HG02981 (cell line): ENCODE measurements around the gene DIPK1C.

ENCODE experiments used
- ATAC-seq: cut with Tn5 transposase; IDR thresholded peaks from one replicate; pipeline ENCODE4 v1.9.1; 2021; ENCODE audit warnings: mild to moderate bottlenecking, moderate library complexity; ENCODE audit not compliant: unreplicated experiment

The DIPK1C gene

GRCh38 chr18:74486119-74486849 is 29.2 kb upstream of the DIPK1C start:
- ATAC-seq, result no peak

- ATAC-seq, result no peak
Measured at GRCh38 chr18:74482697-74483096, 25.6 kb upstream of the DIPK1C start.

DNA sequence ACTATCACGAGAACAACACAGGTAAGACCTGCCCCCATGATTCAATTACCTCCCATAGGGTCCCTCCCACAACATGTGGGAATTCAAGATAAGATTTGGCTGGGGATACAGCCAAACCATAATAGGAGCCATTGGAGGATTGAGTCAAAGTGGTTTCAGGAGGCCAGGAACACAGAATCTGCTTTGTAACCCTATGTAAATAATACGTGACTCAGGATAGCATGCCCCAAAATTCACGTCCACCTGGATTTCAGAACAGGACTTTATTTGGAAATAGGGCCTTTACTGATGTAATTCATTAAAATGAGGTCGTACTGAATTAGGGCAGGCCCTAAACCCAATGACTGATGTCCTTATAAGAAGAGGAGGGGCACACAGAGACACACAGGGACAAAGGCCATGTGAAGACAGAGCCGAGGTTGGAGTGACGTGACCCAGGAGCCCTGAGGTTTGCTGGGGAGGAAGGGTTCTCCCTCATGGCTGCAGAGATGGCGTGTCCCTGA is 23.1 kb upstream of the DIPK1C start:
- ATAC-seq, result no peak

DNA sequence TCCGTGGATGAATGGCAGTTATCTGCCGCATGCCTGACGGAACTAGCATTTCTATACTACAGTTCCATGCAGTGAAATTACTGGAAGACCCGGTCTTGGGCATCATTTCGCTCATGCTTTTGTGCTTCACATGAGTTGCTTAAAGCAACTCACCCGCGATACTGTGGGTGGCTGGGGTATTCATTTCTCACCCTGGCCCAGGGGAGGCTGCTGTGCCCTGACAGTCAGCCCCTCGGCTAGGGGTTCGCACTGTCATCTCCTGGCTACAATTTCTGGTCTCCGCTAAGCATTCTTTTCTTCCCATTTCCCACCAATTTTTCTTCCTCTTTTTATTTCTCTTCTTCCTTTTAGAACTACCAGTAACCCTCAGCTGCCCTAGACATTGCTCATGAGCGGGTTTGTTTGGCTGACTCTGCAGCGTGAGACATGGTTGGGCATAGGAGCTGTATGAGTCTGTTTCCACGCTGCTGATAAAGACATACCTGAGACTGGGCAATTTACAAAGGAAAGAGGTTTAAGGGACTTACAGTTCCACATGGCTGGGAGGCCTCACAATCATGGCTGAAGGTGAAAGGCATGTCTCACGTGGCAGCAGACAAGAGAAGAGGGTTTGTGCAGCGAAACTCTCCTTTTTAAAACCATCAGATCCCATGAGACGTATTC is 22.5 kb upstream of the DIPK1C start:
- no peak for ATAC-seq

DNA sequence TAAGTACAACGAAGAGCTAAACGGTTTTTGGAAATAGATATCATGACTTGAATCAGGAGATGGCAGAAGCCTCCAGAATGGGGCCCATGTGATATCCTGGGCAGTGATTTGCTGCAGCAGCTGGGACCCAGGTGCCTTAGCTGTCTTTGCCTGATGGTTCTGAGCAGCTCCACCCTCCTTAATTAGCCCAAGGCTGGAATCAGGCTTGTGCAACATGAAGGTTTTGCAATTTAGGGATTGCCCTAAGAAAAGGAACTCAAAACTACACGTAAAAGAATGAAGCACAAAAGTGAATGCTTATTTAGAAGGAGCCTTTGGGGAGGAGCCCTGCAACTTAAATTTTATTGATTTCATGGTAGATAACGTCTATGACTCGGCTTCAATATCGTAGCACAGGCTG is 21.8 kb upstream of the DIPK1C start:
- no peak for ATAC-seq

DNA sequence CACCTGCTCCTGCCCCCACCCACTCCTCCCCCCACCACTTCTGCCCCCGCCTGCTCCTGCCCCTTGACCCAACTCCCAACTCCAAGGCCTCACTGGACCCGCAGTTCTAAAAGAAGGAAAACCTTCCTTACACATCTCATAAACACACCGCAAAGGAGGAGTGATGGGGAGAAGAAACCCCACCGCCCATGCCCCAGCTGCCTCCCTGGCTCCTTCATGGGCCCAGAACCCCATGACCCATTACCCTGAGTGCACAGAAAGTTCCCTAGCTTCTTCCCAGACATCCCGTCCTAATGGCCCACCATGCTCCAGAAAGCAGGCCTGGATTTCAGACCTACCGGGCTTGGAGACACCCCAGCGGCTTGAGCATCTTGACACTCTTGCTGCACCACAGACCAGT is 21.2 kb upstream of the DIPK1C start:
- no peak for ATAC-seq

DNA sequence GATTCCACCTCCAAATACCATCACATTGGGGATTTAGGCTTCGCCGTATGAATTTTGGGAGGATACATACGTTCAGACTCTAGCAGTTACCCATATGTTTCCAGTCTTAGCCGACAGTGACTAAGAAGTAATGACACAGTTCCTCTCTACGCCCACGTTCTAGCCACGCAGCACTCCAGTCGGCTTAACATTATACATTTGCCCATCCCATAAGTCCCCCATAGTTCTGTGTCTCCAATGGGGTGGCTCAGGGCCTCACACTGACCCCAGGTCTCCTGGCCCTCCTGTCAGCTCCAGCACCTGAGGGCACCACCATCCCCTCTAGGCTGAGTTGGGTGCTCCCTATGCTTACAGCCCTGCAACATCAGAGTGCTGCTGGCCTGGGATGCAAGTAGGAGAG is 20.7 kb upstream of the DIPK1C start:
- ATAC-seq, result no peak

GRCh38 chr18:74476140-74476539 is 19.0 kb upstream of the DIPK1C start:
- no peak for ATAC-seq

- ATAC-seq, result no peak
Measured at GRCh38 chr18:74473976-74474640, 17.0 kb upstream of the DIPK1C start.

DNA sequence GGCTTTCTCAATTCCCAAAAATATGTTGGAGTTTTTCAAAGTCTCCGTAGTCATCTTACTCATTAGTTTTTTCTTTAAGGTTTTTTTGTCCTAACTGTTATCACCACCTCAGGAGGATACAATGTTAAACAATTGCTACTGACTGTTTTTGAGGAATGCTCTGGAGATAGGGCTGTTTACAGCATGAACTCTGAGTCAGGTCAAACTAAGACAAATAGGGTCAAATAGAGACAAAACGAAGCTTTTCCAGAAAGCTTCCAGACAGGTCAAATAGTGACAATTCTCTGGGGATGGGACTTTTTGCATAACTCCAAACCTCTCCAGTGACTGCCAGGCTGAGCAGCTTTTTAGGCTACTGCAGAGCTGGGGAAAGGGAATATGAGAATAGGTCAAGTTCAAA is 15.2 kb upstream of the DIPK1C start:
- no peak for ATAC-seq

DNA sequence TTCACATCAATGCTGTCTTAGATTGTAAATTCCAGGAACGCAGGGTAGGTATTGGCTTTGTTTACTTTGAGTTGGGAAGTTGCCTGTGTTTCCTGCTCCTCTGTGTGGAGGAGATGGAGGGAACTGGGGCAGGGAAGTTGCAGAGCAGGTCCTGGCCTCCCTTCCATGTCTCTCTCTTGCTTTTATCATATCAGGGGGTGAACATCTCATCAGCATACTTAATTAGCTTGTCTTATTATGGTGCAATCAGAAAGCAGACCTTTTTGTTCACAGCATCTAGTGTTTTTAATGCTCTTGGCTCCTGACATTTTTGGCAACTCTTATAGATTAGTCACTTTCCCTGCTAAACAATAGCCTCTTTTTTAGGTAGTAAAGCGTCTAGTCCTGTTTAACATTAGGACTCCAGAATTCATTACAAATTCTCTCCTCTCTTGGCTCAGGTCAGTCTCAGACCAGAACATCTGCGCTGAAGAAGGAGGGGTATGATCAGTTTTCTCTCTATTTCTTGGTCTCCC is 11.5 kb upstream of the DIPK1C start:
- no peak for ATAC-seq

DNA sequence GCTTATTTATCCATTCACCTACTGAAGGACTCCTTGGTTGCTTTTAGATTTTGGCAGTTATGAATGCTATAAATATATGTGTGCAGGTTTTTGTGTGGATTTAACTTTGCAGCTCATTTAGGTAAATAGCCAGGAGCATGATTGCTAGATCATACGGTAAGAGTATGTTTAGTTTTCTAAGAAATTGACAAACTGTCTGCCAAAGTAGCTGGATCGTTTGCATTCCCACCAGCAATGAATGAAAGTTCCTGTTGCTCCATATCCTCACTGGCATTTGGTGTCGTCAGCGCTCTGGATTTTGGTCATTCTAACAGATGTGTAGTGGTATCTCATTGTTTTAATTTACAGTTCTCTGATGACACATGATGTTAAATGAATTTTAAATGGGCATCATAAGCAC is 8.7 kb upstream of the DIPK1C start:
- ATAC-seq, result no peak

DNA sequence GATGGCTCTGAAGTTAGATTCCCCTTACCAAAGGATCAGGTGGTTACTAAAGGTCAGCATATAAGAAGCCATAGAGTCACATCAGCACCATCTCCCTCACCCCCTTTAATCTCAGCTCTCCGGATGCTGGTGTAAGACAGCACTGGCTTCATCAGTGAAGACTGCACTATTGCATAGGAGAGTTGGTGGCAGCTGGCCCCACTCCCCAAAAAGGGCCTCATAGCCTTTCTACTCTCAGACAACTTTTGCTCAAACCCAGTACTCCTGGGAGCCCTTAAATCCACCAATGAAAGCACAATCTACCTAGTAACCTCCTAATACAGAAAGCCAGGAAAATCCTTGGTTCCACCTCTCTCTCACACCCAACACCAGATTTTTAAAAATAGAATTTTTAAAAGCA is 6.9 kb upstream of the DIPK1C start:
- no peak for ATAC-seq

GRCh38 chr18:74463254-74463653 is 6.1 kb upstream of the DIPK1C start:
- no peak for ATAC-seq

DNA sequence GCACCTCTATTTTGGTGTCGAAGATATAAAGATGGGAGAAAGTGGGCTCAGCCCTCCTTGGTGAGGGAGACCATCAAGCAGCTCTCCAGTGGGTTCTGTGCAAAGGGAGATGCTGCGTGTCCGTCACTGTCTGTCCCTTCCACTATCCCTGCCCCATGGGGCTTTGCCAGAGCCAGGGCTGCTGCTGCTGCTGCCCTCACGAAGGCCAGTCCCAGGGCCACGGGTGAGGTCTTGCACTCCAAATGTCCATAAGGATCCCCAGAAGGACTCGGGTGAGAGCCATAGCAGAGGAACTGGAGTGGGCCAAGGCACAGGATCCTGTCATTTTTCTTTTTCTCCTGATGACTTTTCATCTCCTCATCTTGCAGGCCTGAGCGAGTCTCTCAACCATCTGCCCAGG is 3.7 kb upstream of the DIPK1C start:
- ATAC-seq, result no peak

DNA sequence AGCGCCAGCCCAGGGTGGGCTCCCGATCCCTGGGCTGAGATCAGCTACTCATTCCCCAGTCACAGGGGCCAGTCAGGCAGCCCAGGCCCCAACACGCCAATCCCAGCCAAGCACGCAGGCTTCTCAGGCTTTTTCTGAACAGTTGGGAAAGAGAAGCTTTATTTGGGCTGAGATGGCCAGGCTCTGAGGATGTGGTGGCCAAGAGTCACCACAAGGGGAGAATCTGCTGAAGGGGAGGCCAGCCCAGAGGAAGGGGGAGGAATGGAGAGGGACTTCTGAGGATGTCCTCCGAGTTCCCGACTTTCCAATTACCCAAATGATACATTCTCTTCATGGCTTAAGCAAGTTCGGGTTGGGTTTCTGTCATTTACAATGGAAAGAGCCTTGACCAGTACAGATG is 2.8 kb upstream of the DIPK1C start:
- ATAC-seq, result no peak

DNA sequence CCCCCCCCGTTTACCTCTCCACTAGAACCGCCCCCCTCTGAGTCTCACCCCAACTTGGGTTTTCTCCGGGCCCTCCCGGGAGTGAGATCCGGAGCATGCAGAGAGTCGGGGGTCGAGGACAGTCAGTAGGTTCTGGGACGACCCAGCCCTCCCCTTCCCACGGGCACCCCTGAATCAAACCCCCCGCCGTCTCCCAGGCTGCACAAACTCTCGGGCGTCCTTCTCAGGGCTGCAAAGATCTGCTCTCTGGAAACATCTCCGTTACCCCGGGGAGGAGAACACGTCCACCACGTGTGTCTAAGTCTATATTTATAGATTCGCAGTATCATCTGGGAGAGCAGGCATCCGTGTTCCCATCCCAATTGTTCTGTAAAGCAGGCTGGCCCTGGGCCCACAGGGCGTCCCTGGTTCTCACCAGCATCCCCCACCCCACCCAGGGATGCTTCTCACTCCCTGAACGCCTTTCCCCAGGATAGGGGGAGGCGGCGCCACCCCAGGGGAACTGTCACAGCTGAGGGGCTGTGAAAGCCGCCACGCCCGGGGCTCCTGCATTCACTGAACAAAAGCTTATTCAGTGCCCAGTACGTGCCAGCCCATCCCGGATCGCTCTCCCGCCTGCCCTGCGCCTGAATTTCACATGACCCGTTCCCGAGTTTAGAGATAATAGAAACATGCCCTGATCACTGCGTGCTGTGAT is 765 bp upstream of the DIPK1C start:
- no peak for ATAC-seq

DNA sequence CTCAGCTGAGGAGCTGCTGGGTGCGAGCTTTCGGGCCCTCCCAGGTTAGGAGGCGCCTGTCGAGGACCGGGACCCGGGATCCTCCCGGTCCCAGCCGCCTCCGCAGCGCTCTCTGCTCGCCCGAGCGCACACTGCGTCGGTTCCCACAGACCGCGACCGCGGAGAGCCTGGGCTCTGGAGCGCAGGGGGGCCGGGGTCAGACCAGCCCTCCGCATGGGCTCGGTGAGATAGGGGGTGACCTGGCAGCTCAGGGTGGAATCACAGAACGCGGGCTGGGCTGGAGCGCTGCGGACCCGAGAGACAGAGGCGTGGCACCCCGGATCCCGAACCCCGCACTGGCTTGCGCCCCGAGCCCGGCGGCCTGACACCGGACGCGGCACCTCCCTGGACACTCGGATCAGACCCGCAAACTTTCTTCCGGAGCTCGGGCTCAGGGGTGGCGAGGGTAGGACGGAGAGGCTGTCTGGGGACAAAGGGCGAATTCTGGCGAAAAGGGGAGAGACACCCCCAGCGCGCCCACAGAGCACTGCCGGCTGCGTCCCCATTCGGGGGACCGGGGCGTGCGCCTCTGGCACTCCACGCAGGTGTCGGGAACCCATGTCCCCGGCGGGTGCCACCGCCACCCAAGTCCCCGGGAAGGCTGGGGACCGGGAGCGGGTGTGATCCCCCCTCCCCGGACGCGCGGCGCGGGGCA is 612 bp downstream of the DIPK1C start:
- ATAC-seq, result no peak

- ATAC-seq, result no peak
Measured at GRCh38 chr18:74456017-74456348, 1.1 kb downstream of the DIPK1C start.

GRCh38 chr18:74455386-74455785 is 1.7 kb downstream of the DIPK1C start:
- ATAC-seq, result no peak

GRCh38 chr18:74454279-74454751 is 2.8 kb downstream of the DIPK1C start:
- no peak for ATAC-seq
